ENCODE results near the gene RTEL1.
A peak's percentile ranks its signal among the peaks of the same experiment; 100 is the strongest.
"Not testable (repeated sequence)": the region's sequence is repeated elsewhere in the genome, so short reads cannot be mapped to it uniquely, and the experiment has no call there.

The RTEL1 gene

DNA sequence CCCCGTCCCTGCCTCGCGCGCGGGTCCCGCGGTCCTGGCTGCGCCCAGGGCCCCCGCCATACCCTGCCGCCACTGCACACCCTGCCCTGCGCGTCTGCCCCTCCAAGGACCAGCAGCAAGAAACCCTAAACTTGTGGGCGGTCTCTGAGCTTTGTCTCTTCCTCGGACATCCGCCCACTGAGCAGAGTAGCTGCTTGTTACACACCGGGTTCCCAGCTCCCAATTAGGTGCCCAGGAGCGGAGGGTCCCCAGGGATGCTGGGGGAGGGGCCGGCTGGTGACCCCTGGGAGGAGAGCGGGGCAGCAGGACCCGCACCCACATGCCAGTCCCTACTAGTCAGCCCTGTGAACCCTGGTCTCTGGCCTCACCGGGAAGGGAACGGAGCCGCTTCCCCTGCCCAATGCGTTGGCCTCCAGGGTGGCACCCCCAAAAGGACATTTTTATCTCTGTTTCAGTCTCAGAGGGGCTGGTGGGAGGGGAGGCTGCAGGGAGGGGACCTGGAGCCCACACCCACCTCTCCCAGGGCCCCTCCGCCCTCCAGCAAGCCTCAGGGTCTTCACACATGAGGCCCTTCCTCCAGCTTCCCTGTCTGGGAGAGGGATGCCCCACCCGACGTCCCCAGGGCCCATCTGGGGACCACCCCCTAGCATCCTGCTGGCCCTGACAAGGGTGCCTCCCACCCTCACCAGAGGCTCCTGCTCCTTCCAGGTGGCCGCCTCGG, 15.4 kb upstream of the RTEL1 start:
- TF ChIP-seq, protein P1, sequence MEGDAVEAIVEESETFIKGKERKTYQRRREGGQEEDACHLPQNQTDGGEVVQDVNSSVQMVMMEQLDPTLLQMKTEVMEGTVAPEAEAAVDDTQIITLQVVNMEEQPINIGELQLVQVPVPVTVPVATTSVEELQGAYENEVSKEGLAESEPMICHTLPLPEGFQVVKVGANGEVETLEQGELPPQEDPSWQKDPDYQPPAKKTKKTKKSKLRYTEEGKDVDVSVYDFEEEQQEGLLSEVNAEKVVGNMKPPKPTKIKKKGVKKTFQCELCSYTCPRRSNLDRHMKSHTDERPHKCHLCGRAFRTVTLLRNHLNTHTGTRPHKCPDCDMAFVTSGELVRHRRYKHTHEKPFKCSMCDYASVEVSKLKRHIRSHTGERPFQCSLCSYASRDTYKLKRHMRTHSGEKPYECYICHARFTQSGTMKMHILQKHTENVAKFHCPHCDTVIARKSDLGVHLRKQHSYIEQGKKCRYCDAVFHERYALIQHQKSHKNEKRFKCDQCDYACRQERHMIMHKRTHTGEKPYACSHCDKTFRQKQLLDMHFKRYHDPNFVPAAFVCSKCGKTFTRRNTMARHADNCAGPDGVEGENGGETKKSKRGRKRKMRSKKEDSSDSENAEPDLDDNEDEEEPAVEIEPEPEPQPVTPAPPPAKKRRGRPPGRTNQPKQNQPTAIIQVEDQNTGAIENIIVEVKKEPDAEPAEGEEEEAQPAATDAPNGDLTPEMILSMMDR (IDR thresholded peaks at IDR 0.05; ENCODE audit: extremely low read depth, missing control alignments) = no peak
- no peak for DNase-seq (ENCODE audit: low spot score)

DNA sequence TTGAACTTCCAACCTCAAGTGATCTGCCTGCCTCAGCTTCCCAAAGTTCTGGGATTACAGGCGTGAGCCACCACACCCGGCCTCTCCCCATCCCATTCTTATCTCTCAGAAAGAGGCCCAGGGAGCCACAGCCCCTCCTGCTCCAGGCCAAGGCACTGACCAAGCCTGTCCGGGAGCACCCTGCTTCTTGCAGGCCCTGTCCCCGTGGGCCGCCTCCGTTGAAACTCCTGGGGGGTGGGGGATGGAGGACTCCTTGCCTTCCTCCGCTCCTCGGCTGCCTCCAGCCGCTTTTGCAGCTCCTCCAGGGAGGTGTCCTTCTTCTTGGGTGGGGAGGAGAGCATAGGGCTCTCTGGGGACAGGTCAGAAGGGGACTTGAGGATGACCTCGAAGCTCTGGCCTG, 14.6 kb upstream of the RTEL1 start:
- no peak for DNase-seq (ENCODE audit: low spot score)
- TF ChIP-seq, protein P1 (IDR thresholded peaks at IDR 0.05; ENCODE audit: extremely low read depth, missing control alignments) = no peak

- TF ChIP-seq, protein P1 (IDR thresholded peaks at IDR 0.05; ENCODE audit: extremely low read depth, missing control alignments) = no peak
- DNase-seq (ENCODE audit: low spot score) = no peak
Measured at GRCh38 chr20:63643946-63644345, 14.2 kb upstream of the RTEL1 start.

- no peak for DNase-seq (ENCODE audit: low spot score)
- TF ChIP-seq, protein P1 (IDR thresholded peaks at IDR 0.05; ENCODE audit: extremely low read depth, missing control alignments) = no peak
Measured at GRCh38 chr20:63645218-63645617, 12.9 kb upstream of the RTEL1 start.

DNA sequence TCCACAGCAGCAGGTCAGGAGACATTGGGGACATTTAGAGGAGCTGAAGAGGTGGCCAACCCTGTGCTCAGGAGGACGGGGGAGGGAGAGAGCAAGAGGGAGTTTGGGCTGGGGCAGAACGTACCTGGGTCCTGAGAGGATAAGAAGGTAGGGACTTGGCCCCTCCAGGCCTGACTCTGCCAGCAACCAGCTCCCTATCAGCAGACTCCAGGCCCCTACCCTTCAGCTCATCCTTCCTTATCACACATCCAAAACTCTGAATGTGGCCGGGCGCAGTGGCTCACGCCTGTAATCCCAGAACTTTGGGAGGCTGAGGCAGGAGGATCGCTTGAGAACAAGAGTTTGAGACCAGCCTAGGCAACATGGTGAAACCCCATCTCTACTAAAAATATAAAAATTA, 9.9 kb upstream of the RTEL1 start:
- TF ChIP-seq, protein P1 (IDR thresholded peaks at IDR 0.05; ENCODE audit: extremely low read depth, missing control alignments) = no peak

GRCh38 chr20:63648895-63649589, 9.1 kb upstream of the RTEL1 start:
- TF ChIP-seq, protein P1 (IDR thresholded peaks at IDR 0.05; ENCODE audit: extremely low read depth, missing control alignments) = no peak
- DNase-seq (ENCODE audit: low spot score) = no peak

More for the DNA sequence above, 9.9 kb upstream of the RTEL1 start:
- DNase-seq (ENCODE audit: low spot score) = no peak

DNA sequence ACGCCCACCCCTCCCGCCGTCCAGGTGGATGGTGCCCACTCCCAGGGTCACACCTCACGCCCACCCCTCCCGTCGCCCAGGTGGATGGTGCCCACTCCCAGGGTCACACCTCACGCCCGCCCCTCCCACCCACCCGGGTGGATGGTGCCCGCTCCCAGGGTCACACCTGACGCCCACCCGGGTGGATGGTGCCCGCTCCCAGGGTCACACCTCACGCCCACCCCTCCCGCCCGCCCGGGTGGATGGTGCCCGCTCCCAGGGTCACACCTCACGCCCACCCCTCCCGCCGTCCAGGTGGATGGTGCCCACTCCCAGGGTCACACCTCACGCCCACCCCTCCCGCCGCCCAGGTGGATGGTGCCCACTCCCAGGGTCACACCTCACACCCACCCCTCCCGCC, 7.6 kb upstream of the RTEL1 start:
- not testable (repeated sequence) for DNase-seq (ENCODE audit: low spot score)

- TF ChIP-seq, protein P1 (IDR thresholded peaks at IDR 0.05; ENCODE audit: extremely low read depth, missing control alignments) = no peak
- peak; percentile 42 for DNase-seq (ENCODE audit: low spot score)
Measured at GRCh38 chr20:63651942-63652191, 6.2 kb upstream of the RTEL1 start.
